K562 (cell line): Measurements from ENCODE around the gene HPCAL1. TPM values are rescaled to one million over a fixed set of nuclear protein-coding genes. Genes with fewer than 3 reads are reported as not detected.

Source experiments
- MAX ChIP-seq: sonication (generic); formaldehyde crosslinking; IDR thresholded peaks from 2 replicates; pipeline ENCODE4 v1.9.0; 2022; ENCODE audit warnings: mild to moderate bottlenecking, missing genetic modification reagents
- MGA ChIP-seq: fragments of 450-650 bp; IDR thresholded peaks from 2 replicates; pipeline ENCODE4 v1.6.1; 2016; ENCODE audit warnings: mild to moderate bottlenecking, moderate library complexity
- NR3C1 ChIP-seq: sonication (generic); formaldehyde crosslinking; IDR thresholded peaks from 2 replicates; pipeline ENCODE4 v1.8.1; 2022; ENCODE audit warnings: missing genetic modification reagents
- RAD21 ChIP-seq, 2 experiments: fragments of 250-450 bp in 1 of 2; fragments of 450-650 bp in 1 of 2; sonication (Bioruptor Pico) in 1 of 2; formaldehyde crosslinking in 1 of 2; IDR thresholded peaks in 1 of 2; conservative IDR thresholded peaks in 1 of 2; 2 replicates each; pipeline versions ENCODE4 v1.4.0 to v1.8.0; 2020 to 2022; ENCODE audit warnings: mild to moderate bottlenecking in 2 of 2, moderate library complexity in 1 of 2
- SIN3B ChIP-seq: fragments of 450-650 bp; IDR thresholded peaks from 2 replicates; pipeline ENCODE4 v1.6.1; 2017; ENCODE audit warnings: low read depth, mild to moderate bottlenecking, moderate library complexity
- THAP7 ChIP-seq: fragments of 250-450 bp; sonication (Bioruptor Pico); IDR thresholded peaks from 2 replicates; pipeline ENCODE4 v1.5.0; 2021
- ZNF24 ChIP-seq: fragments of 450-650 bp; IDR thresholded peaks from 2 replicates; pipeline ENCODE4 v1.6.1; 2016
- ZNF609 ChIP-seq: sonication (generic); formaldehyde crosslinking; IDR thresholded peaks from 2 replicates; pipeline ENCODE4 v1.8.1; 2023; ENCODE audit warnings: missing genetic modification reagents, mild to moderate bottlenecking, borderline replicate concordance
- polyA plus RNA-seq, 8 experiments: library from polyadenylated mRNA; depleted of rRNA in 4 of 8; stranded (reverse) in 5 of 8; unstranded in 3 of 8; fragments of >200 nt; fragmentation: Nextera tagmentation in 2 of 8; fragmentation: Illumina TruSeq in 1 of 8; extraction: Ambion mirVana in 2 of 8; extraction: Trizol in 1 of 8; gene quantifications; 2 replicates each; pipeline versions ENCODE4 v1.2.1 to v1.2.3, GENCODE V29; 2011 to 2014; ENCODE audit warnings: inconsistent platforms in 1 of 8, missing spikeins in 1 of 8
- total RNA-seq, 7 experiments: library from RNA; depleted of rRNA in 6 of 7; stranded (reverse); fragments of >200 nt in 6 of 7; fragmentation: Illumina TruSeq in 2 of 7; extraction: Trizol in 2 of 7; gene quantifications; 2 replicates each; pipeline versions ENCODE4 v1.2.1 to v1.2.3, GENCODE V29; 2011 to 2021; ENCODE audit warnings: low replicate concordance in 1 of 7

The HPCAL1 gene
- total and polyA plus RNA-seq, 9 of the 15 experiments (the other 6 are each of a cell fraction or from before 2014, with no cell fraction given): 2.7 to 65.5 (median 23.9) TPM

- peak; percentile 88 for TF ChIP-seq MGA
- TF ChIP-seq MAX (CRISPR knock-in tag): peak; percentile 88
- no peak for TF ChIP-seq RAD21 (CRISPR knock-in tag; conservative IDR thresholded peaks at IDR 0.05 in 1 of 2, IDR thresholded peaks at IDR 0.05 in 1 of 2)
- TF ChIP-seq ZNF24: 0 out of 2 replicates have a peak, but pooled peaks have one; percentile 14
- peak; percentile 59; the same call in 1 of the 2 replicates for TF ChIP-seq ZNF609 (CRISPR knock-in tag)
- peak; percentile 63 for TF ChIP-seq SIN3B
- TF ChIP-seq NR3C1 (CRISPR knock-in tag): peak; percentile 91
- TF ChIP-seq THAP7 (CRISPR knock-in tag): 0 out of 2 replicates have a peak, but pooled peaks have one; percentile 71
Observed at GRCh38 chr2:10447895-10448575, 145.3 kb downstream of the HPCAL1 start, which contains the start of gene ODC1 (continued).
